Spleen (tissue), 11 donors: ENCODE measurements around the gene CARD10. TPM values are rescaled to one million over a fixed set of nuclear protein-coding genes. Genes with fewer than 3 reads are reported as not detected.

Experiments
- DNase-seq: peaks from one replicate; pipeline ENCODE4 v3.0.0-alpha.2; 2020
- H3K27ac ChIP-seq, 8 donors: fragments of 200-600 bp; sonication (generic) in 7 of 8; 1 replicate in 4 of 8; 2 replicates in 4 of 8; pipeline versions ENCODE4 v1.5.0 to v1.8.0; 2016 to 2021; ENCODE audit warnings: inconsistent platforms in 4 of 8, mild to moderate bottlenecking in 4 of 8, moderate library complexity in 1 of 8
- H3K27me3 ChIP-seq, 7 donors: fragments of 200-600 bp; sonication (generic) in 6 of 7; replicated peaks in 1 of 7; 1 replicate in 4 of 7; 2 replicates in 3 of 7; pipeline versions ENCODE4 v1.5.0 to v1.8.0; 2016 to 2021; ENCODE audit warnings: inconsistent platforms in 3 of 7, mild to moderate bottlenecking in 1 of 7
- H3K36me3 ChIP-seq, 6 donors: fragments of 200-600 bp; sonication (generic) in 5 of 6; 1 replicate in 4 of 6; 2 replicates in 2 of 6; pipeline versions ENCODE4 v1.5.0 to v1.8.0; 2016 to 2021; ENCODE audit warnings: inconsistent platforms in 2 of 6
- H3K4me1 ChIP-seq, 6 donors: fragments of 200-600 bp; sonication (generic) in 5 of 6; 1 replicate in 3 of 6; 2 replicates in 3 of 6; pipeline versions ENCODE4 v1.5.0 to v1.8.0; 2016 to 2021; ENCODE audit warnings: inconsistent platforms in 3 of 6
- H3K4me3 ChIP-seq, 8 donors: fragments of 200-600 bp; sonication (generic) in 7 of 8; 1 replicate in 4 of 8; 2 replicates in 4 of 8; pipeline versions ENCODE4 v1.5.0 to v1.8.0; 2016 to 2021; ENCODE audit warnings: inconsistent platforms in 4 of 8, mild to moderate bottlenecking in 4 of 8, moderate library complexity in 2 of 8
- H3K9me3 ChIP-seq, 8 donors: fragments of 200-600 bp; sonication (generic) in 7 of 8; 1 replicate in 4 of 8; 2 replicates in 4 of 8; pipeline versions ENCODE4 v1.5.0 to v1.8.0; 2016 to 2021; ENCODE audit warnings: inconsistent platforms in 4 of 8
- POLR2A ChIP-seq, 3 donors: fragments of 450-650 bp; IDR thresholded peaks; one replicate each; pipeline ENCODE4 v1.5.1; 2017; ENCODE audit warnings: antibody characterized with exemption in 3 of 3, mild to moderate bottlenecking in 1 of 3
- POLR2AphosphoS5 ChIP-seq, 3 donors: sonication (generic); formaldehyde crosslinking; IDR thresholded peaks; one replicate each; pipeline ENCODE4 v1.5.1; 2017; ENCODE audit warnings: antibody characterized with exemption in 3 of 3
- WGBS, 5 donors: extraction: QIAGEN DNeasy Blood & Tissue Kit in 3 of 5; methylation state at CpG; one replicate each; pipeline versions ENCODE4 v1.1.5 to v1.1.7; 2013 to 2018; 5-methylcytosine and 5-hydroxymethylcytosine counted together
- intact Hi-C: fragments of 100-400 bp; cut with DNase I; formaldehyde crosslinking; loops from one replicate; pipeline ENCODE4 v1.15.0; 2023; ENCODE audit warnings: low total_unique reads
- polyA plus RNA-seq, 3 donors: library from polyadenylated mRNA; stranded (reverse); fragments of 200-250 nt; gene quantifications; one replicate each; pipeline ENCODE4 v1.2.1, GENCODE V29; 2013
- total RNA-seq, 7 donors: library from RNA; depleted of rRNA in 3 of 7; stranded (reverse); fragments of >200 nt in 3 of 7; fragmentation: NEBNext Ultra II Directional in 4 of 7; extraction: Animal tissue kit (Norgen Biotek cat#: 25700) in 4 of 7; gene quantifications; one replicate each; pipeline versions ENCODE4 v1.1.0 to v1.2.1, GENCODE V29; 2016 to 2021
- TF ChIP-seq, protein P1 (sequence below), 11 experiments: fragments of 200-600 bp in 7 of 11; fragments of 450-650 bp in 4 of 11; sonication (generic) in 4 of 11; IDR thresholded peaks in 8 of 11; conservative IDR thresholded peaks in 3 of 11; 1 replicate in 7 of 11; 2 replicates in 4 of 11; pipeline versions ENCODE4 v1.4.0 to v1.8.0; 2016 to 2021; ENCODE audit warnings: antibody characterized with exemption in 11 of 11, inconsistent platforms in 4 of 11, mild to moderate bottlenecking in 1 of 11
- donor health status: healthy with polysubstance abuse.
- donor health status: DM: no; HTN: no; CAD: no; lungs with moderate emphysema.
- donor health status: DM: no; HTN: no; CAD: no.
- donor health status: Bipolar disorder and iron deficiency.
- donor health status: healthy.
- donor health status: DM: no; HTN: no; CAD: no.
- donor health status: DM: yes; HTN: yes; CAD: no.

The CARD10 gene
- total and polyA plus RNA-seq, 10 donors, result 2.5 to 12.5 (median 9.5) TPM

GRCh38 chr22:37499789-37500540 is 19.2 kb downstream of the CARD10 start:
- TF ChIP-seq POLR2A (IDR thresholded peaks at IDR 0.05) (no peak), POLR2AphosphoS5 (IDR thresholded peaks at IDR 0.05) (no peak)
- TF ChIP-seq, protein P1, sequence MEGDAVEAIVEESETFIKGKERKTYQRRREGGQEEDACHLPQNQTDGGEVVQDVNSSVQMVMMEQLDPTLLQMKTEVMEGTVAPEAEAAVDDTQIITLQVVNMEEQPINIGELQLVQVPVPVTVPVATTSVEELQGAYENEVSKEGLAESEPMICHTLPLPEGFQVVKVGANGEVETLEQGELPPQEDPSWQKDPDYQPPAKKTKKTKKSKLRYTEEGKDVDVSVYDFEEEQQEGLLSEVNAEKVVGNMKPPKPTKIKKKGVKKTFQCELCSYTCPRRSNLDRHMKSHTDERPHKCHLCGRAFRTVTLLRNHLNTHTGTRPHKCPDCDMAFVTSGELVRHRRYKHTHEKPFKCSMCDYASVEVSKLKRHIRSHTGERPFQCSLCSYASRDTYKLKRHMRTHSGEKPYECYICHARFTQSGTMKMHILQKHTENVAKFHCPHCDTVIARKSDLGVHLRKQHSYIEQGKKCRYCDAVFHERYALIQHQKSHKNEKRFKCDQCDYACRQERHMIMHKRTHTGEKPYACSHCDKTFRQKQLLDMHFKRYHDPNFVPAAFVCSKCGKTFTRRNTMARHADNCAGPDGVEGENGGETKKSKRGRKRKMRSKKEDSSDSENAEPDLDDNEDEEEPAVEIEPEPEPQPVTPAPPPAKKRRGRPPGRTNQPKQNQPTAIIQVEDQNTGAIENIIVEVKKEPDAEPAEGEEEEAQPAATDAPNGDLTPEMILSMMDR (IDR thresholded peaks at IDR 0.05 in 8 of 11, conservative IDR thresholded peaks at IDR 0.05 in 3 of 11), result no peak
- Histone ChIP-seq H3K27ac (peak overlapping the region in 7 of 8 donors; percentile 36 to 87 (median 76)), H3K4me3 (no peak overlapping the region), H3K4me1 (peaks cover 6 to 69% (median 45%) of the 10 kb centered on the region in 6 donors), H3K27me3 (peaks cover 0 to 33% (median 0%) of the 10 kb centered on the region in 7 donors), H3K9me3 (no peaks in the 10 kb centered on the region), H3K36me3 (peaks cover 0 to 7% (median 0%) of the 10 kb centered on the region in 6 donors)
- 81 to 89% (median 87%) methylated on average over 13 of the region's 13 CpGs for WGBS, 5 donors
- no peak for DNase-seq
- intact Hi-C loops, result no loop called here

GRCh38 chr22:37499027-37499707 is 20.0 kb downstream of the CARD10 start:
- 65 to 78% (median 74%) methylated on average over 11 to 12 of the region's 12 CpGs for whole genome bisulfite sequencing, 5 donors
- H3K9me3 ChIP-seq, result no peaks in the 10 kb centered on the region
- intact Hi-C loops, result no loop called here
- no peak overlapping the region for H3K4me3 ChIP-seq
- H3K4me1 ChIP-seq, result peaks cover 6 to 65% (median 43%) of the 10 kb centered on the region in 6 donors
- H3K27me3 ChIP-seq, result peaks cover 0 to 33% (median 0%) of the 10 kb centered on the region in 7 donors
- TF ChIP-seq, protein P1 (IDR thresholded peaks at IDR 0.05 in 8 of 11, conservative IDR thresholded peaks at IDR 0.05 in 3 of 11), result no peak
- TF ChIP-seq POLR2A (IDR thresholded peaks at IDR 0.05), result no peak
- no peak for TF ChIP-seq POLR2AphosphoS5 (IDR thresholded peaks at IDR 0.05)
- peaks cover 0 to 7% (median 0%) of the 10 kb centered on the region in 6 donors for H3K36me3 ChIP-seq
- peak overlapping the region in 3 of 8 donors; percentile 77 to 87 (median 79) for H3K27ac ChIP-seq
- DNase-seq, result no peak

- Histone ChIP-seq H3K4me1 (peaks cover 6 to 58% (median 39%) of the 10 kb centered on the region in 6 donors), H3K9me3 (no peaks in the 10 kb centered on the region), H3K4me3 (no peak overlapping the region), H3K27me3 (peaks cover 0 to 33% (median 0%) of the 10 kb centered on the region in 7 donors), H3K27ac (no peak overlapping the region), H3K36me3 (peaks cover 0 to 7% (median 0%) of the 10 kb centered on the region in 6 donors)
- 22 to 57% (median 48%) methylated on average over 10 to 15 of the region's 15 CpGs for WGBS, 5 donors
- TF ChIP-seq, protein P1 (IDR thresholded peaks at IDR 0.05 in 8 of 11, conservative IDR thresholded peaks at IDR 0.05 in 3 of 11), result peak; percentile 54 to 88 (median 72)
- TF ChIP-seq POLR2AphosphoS5 (IDR thresholded peaks at IDR 0.05) (peak in 2 of 3 donors; percentile 42 to 60), POLR2A (IDR thresholded peaks at IDR 0.05) (no peak)
- DNase-seq, result peak; percentile 87
- intact Hi-C loops, result no loop called here
Measured at GRCh38 chr22:37498289-37498909, 20.8 kb downstream of the CARD10 start.
